H9 (cell line): ENCODE measurements around the gene MACROD1. TPM values are rescaled to one million over a fixed set of nuclear protein-coding genes. Genes with fewer than 3 reads are reported as not detected.
"Not testable (repeated sequence)": the region's sequence is repeated elsewhere in the genome, so short reads cannot be mapped to it uniquely, and the experiment has no call there.

Experiments
- DNase-seq: peaks from one replicate; pipeline ENCODE4 v3.0.0-alpha.2; 2017
- H2AFZ ChIP-seq: one replicate; pipeline ENCODE4 v1.6.1; 2013; ENCODE audit warnings: mild to moderate bottlenecking, low read length, control low read depth, moderate library complexity
- H2AK5ac ChIP-seq: 2 replicates; pipeline ENCODE4 v1.6.1; 2013; ENCODE audit warnings: low read length, control low read depth, mixed read lengths; ENCODE audit not compliant: insufficient read length
- H2BK120ac ChIP-seq: one replicate; pipeline ENCODE4 v1.6.1; 2013; ENCODE audit warnings: low read depth, mild to moderate bottlenecking, low read length, control low read depth, inconsistent platforms; ENCODE audit not compliant: poor library complexity, severe bottlenecking
- H2BK12ac ChIP-seq: 2 replicates; pipeline ENCODE4 v1.6.1; 2013; ENCODE audit warnings: low read length, control low read depth, mixed read lengths, low read depth; ENCODE audit not compliant: insufficient read length
- H2BK15ac ChIP-seq: 2 replicates; pipeline ENCODE4 v1.6.1; 2013; ENCODE audit warnings: low read depth, low read length, control low read depth
- H2BK20ac ChIP-seq: one replicate; pipeline ENCODE4 v1.6.1; 2013; ENCODE audit warnings: low read depth, mild to moderate bottlenecking, low read length, control low read depth, inconsistent platforms; ENCODE audit not compliant: poor library complexity, severe bottlenecking
- H2BK5ac ChIP-seq: 2 replicates; pipeline ENCODE4 v1.6.1; 2013; ENCODE audit warnings: low read length, control low read depth, mixed read lengths; ENCODE audit not compliant: insufficient read length
- H3K14ac ChIP-seq: 2 replicates; pipeline ENCODE4 v1.6.1; 2013; ENCODE audit warnings: low read length, control low read depth; ENCODE audit not compliant: insufficient read depth
- H3K18ac ChIP-seq: 2 replicates; pipeline ENCODE4 v1.6.1; 2013; ENCODE audit warnings: low read depth, mild to moderate bottlenecking, mixed read lengths, low read length, control low read depth; ENCODE audit not compliant: insufficient read length
- H3K23ac ChIP-seq: 2 replicates; pipeline ENCODE4 v1.6.1; 2013; ENCODE audit warnings: low read length, control low read depth, mixed read lengths, low read depth; ENCODE audit not compliant: insufficient read length
- H3K23me2 ChIP-seq: 2 replicates; pipeline ENCODE4 v1.6.1; 2013; ENCODE audit warnings: low read depth, mild to moderate bottlenecking, mixed read lengths, low read length, control low read depth; ENCODE audit not compliant: insufficient read length, poor library complexity, severe bottlenecking
- H3K27ac ChIP-seq: 2 replicates; pipeline ENCODE4 v1.5.1; 2013; ENCODE audit warnings: low read length, control low read depth, mixed read lengths, low read depth; ENCODE audit not compliant: insufficient read length
- H3K27me3 ChIP-seq: 2 replicates; pipeline ENCODE4 v1.6.1; 2013; ENCODE audit warnings: low read length, control low read depth, inconsistent platforms; ENCODE audit not compliant: insufficient read depth
- H3K4ac ChIP-seq: 2 replicates; pipeline ENCODE4 v1.6.1; 2013; ENCODE audit warnings: low read depth, mild to moderate bottlenecking, control low read depth, inconsistent platforms, low read length, moderate library complexity
- H3K4me1 ChIP-seq: 2 replicates; pipeline ENCODE4 v1.6.1; 2013; ENCODE audit warnings: low read length, control low read depth, inconsistent platforms; ENCODE audit not compliant: insufficient read depth
- H3K4me2 ChIP-seq: 2 replicates; pipeline ENCODE4 v1.6.1; 2013; ENCODE audit warnings: low read length, control low read depth, mixed read lengths; ENCODE audit not compliant: insufficient read length, insufficient read depth
- H3K56ac ChIP-seq: 2 replicates; pipeline ENCODE4 v1.6.1; 2013; ENCODE audit warnings: low read depth, mild to moderate bottlenecking, mixed read lengths, low read length, control low read depth; ENCODE audit not compliant: insufficient read length
- H3K79me1 ChIP-seq: 2 replicates; pipeline ENCODE4 v1.6.1; 2013; ENCODE audit warnings: low read depth, mild to moderate bottlenecking, moderate library complexity, low read length, control low read depth, inconsistent platforms; ENCODE audit not compliant: insufficient read depth, poor library complexity, severe bottlenecking
- H3K79me2 ChIP-seq: 2 replicates; pipeline ENCODE4 v1.6.1; 2013; ENCODE audit warnings: low read length, control low read depth, inconsistent platforms; ENCODE audit not compliant: insufficient read depth
- H3K9ac ChIP-seq: 2 replicates; pipeline ENCODE4 v1.6.1; 2013; ENCODE audit warnings: low read length, control low read depth, mixed read lengths; ENCODE audit not compliant: insufficient read length; ENCODE audit errors: extremely low read depth
- H3K9me3 ChIP-seq: one replicate; pipeline ENCODE4 v1.6.1; 2013; ENCODE audit warnings: low read depth, low read length, inconsistent platforms; ENCODE audit not compliant: control insufficient read depth
- H3T11ph ChIP-seq: one replicate; pipeline ENCODE4 v1.6.1; 2013; ENCODE audit warnings: mild to moderate bottlenecking, low read length, control low read depth, inconsistent platforms
- H4K20me1 ChIP-seq: one replicate; pipeline ENCODE4 v1.6.1; 2013; ENCODE audit not compliant: control insufficient read depth, insufficient read length, insufficient read depth
- H4K5ac ChIP-seq: 2 replicates; pipeline ENCODE4 v1.6.1; 2013; ENCODE audit warnings: low read depth, mild to moderate bottlenecking, mixed read lengths, low read length, control low read depth; ENCODE audit not compliant: insufficient read length
- H4K8ac ChIP-seq: replicated peaks from 2 replicates; pipeline ENCODE4 v1.6.1; 2013; ENCODE audit warnings: low read length, control low read depth, mixed read lengths, low read depth; ENCODE audit not compliant: insufficient read length
- H4K91ac ChIP-seq: 2 replicates; pipeline ENCODE4 v1.6.1; 2013; ENCODE audit warnings: low read depth, mild to moderate bottlenecking, moderate library complexity, mixed read lengths, low read length, control low read depth; ENCODE audit not compliant: insufficient read length
- H3K27ac Mint-ChIP-seq, 3 experiments: 2 replicates in 2 of 3; 3 replicates in 1 of 3; pipeline ENCODE4 v1.8.0; 2020 to 2021; ENCODE audit warnings: mixed read lengths in 3 of 3, mild to moderate bottlenecking in 1 of 3, moderate library complexity in 1 of 3
- H3K27me3 Mint-ChIP-seq: 2 replicates; pipeline ENCODE4 v1.8.0; 2021; ENCODE audit warnings: low read depth, mild to moderate bottlenecking, moderate library complexity, mixed read lengths
- H3K36me3 Mint-ChIP-seq, 3 experiments: 2 replicates in 2 of 3; 3 replicates in 1 of 3; pipeline ENCODE4 v1.8.0; 2020 to 2021; ENCODE audit warnings: low read depth in 3 of 3, mixed read lengths in 3 of 3; ENCODE audit not compliant: insufficient read depth in 1 of 3
- H3K4me1 Mint-ChIP-seq, 2 experiments: 2 replicates each; pipeline ENCODE4 v1.8.0; 2020; ENCODE audit warnings: mixed read lengths in 2 of 2
- H3K4me3 Mint-ChIP-seq, 2 experiments: 2 replicates in 1 of 2; 3 replicates in 1 of 2; pipeline ENCODE4 v1.8.0; 2020 to 2021; ENCODE audit warnings: mild to moderate bottlenecking in 2 of 2, mixed read lengths in 2 of 2, moderate library complexity in 1 of 2
- H3K9me3 Mint-ChIP-seq, 2 experiments: 2 replicates in 1 of 2; 3 replicates in 1 of 2; pipeline ENCODE4 v1.8.0; 2020; ENCODE audit warnings: mild to moderate bottlenecking in 2 of 2, mixed read lengths in 2 of 2, moderate library complexity in 1 of 2
- WGBS: extraction: QIAGEN DNeasy Blood & Tissue Kit; methylation state at CpG from one replicate; pipeline ENCODE4 v1.1.7; 2013; ENCODE audit warnings: missing lambda C conversion rate, low lambda C conversion rate, mixed read lengths; ENCODE audit not compliant: insufficient read length; ENCODE audit errors: extremely low coverage; 5-methylcytosine and 5-hydroxymethylcytosine counted together
- total RNA-seq: library from RNA; stranded (reverse); gene quantifications from 2 replicates; pipeline ENCODE4 v1.2.1, GENCODE V29; 2021
- TF ChIP-seq, protein P1 (sequence below): fragments of 200-600 bp; sonication (generic); conservative IDR thresholded peaks from 3 replicates; pipeline ENCODE4 v1.8.0; 2021; ENCODE audit warnings: antibody characterized with exemption, mild to moderate bottlenecking

MACROD1 gene
- total RNA-seq, 1 experiment from 2014 or later, result 21.2 TPM

GRCh38 chr11:64163951-64164350 is 2.0 kb downstream of the MACROD1 start:
- peaks cover 10 to 15% of the 10 kb centered on the region in 2 experiments for H3K4me1 Mint-ChIP-seq

GRCh38 chr11:64162769-64163168 is 3.1 kb downstream of the MACROD1 start:
- H3K23me2 ChIP-seq, H4K5ac ChIP-seq, H3K27ac ChIP-seq, H3K14ac ChIP-seq, H3K4ac ChIP-seq, H3K79me2 ChIP-seq, H3K4me2 ChIP-seq, H3K18ac ChIP-seq, H2BK120ac ChIP-seq, H4K20me1 ChIP-seq, H3K79me1 ChIP-seq, H2AK5ac ChIP-seq, H2BK20ac ChIP-seq, H2BK12ac ChIP-seq, H3K56ac ChIP-seq, H3K4me3 Mint-ChIP-seq, H3K27ac Mint-ChIP-seq, H3K9me3 ChIP-seq, H4K91ac ChIP-seq, H3K9ac ChIP-seq, H3K27me3 ChIP-seq, DNase-seq, H2BK5ac ChIP-seq, H3T11ph ChIP-seq, H2BK15ac ChIP-seq, H3K9me3 Mint-ChIP-seq, H4K8ac ChIP-seq, H3K4me1 ChIP-seq, H2AFZ ChIP-seq, H3K23ac ChIP-seq: not testable (repeated sequence)
- Mint-ChIP-seq H3K36me3 (peaks cover 0 to 10% (median 5%) of the 10 kb centered on the region in 3 experiments; a peak in 3 of 7 replicates), H3K4me1 (peaks cover 10 to 15% of the 10 kb centered on the region in 2 experiments), H3K27me3 (peaks cover 12% of the 10 kb centered on the region)
- no CpG with 5 or more reads among the region's 16 CpGs for WGBS

More at GRCh38 chr11:64163951-64164350, 2.0 kb downstream of the MACROD1 start:
- WGBS, result no CpG with 5 or more reads among the region's 5 CpGs
- Histone ChIP-seq H4K5ac (no peak overlapping the region), H3K9me3 (no peaks in the 10 kb centered on the region), H3K79me2 (no peaks in the 10 kb centered on the region), H2BK12ac (no peak overlapping the region), H2AFZ (no peak overlapping the region), H3K27ac (no peak overlapping the region), H4K20me1 (no peaks in the 10 kb centered on the region), H4K91ac (no peak overlapping the region), H3K4ac (no peak overlapping the region), H4K8ac (no peak overlapping the region), H3K14ac (no peak overlapping the region), H3K56ac (no peak overlapping the region), H3K79me1 (no peaks in the 10 kb centered on the region), H3K23ac (no peak overlapping the region), H3K4me2 (no peak overlapping the region), H2AK5ac (no peak overlapping the region), H3T11ph (no peak overlapping the region), H2BK15ac (no peak overlapping the region), H3K23me2 (peaks cover 5% of the 10 kb centered on the region), H3K9ac (no peak overlapping the region), H2BK5ac (no peak overlapping the region), H3K27me3 (peaks cover 1% of the 10 kb centered on the region; the same call in 1 of the 2 replicates), H3K18ac (no peak overlapping the region), H2BK120ac (no peak overlapping the region), H3K4me1 (no peaks in the 10 kb centered on the region), H2BK20ac (no peak overlapping the region)
- TF ChIP-seq, protein P1, sequence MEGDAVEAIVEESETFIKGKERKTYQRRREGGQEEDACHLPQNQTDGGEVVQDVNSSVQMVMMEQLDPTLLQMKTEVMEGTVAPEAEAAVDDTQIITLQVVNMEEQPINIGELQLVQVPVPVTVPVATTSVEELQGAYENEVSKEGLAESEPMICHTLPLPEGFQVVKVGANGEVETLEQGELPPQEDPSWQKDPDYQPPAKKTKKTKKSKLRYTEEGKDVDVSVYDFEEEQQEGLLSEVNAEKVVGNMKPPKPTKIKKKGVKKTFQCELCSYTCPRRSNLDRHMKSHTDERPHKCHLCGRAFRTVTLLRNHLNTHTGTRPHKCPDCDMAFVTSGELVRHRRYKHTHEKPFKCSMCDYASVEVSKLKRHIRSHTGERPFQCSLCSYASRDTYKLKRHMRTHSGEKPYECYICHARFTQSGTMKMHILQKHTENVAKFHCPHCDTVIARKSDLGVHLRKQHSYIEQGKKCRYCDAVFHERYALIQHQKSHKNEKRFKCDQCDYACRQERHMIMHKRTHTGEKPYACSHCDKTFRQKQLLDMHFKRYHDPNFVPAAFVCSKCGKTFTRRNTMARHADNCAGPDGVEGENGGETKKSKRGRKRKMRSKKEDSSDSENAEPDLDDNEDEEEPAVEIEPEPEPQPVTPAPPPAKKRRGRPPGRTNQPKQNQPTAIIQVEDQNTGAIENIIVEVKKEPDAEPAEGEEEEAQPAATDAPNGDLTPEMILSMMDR, result no peak
- H3K36me3 Mint-ChIP-seq, result peaks cover 0 to 10% (median 5%) of the 10 kb centered on the region in 3 experiments; a peak in 3 of 7 replicates
- no peak overlapping the region for H3K27ac Mint-ChIP-seq
- H3K4me3 Mint-ChIP-seq, result no peak overlapping the region; a peak in 1 of 5 replicates
- H3K9me3 Mint-ChIP-seq, result no peaks in the 10 kb centered on the region
- DNase-seq, result no peak
- H3K27me3 Mint-ChIP-seq, result peaks cover 18% of the 10 kb centered on the region
